Kidney tubule cell (primary cell): ENCODE results near the gene TRRAP.
"Not testable (repeated sequence)": the region's sequence is repeated elsewhere in the genome, so short reads cannot be mapped to it uniquely, and the experiment has no call there.

Experiments used
- DNase-seq: peaks from one replicate; pipeline ENCODE4 v3.0.0-alpha.2; 2018; ENCODE audit warnings: low spot score

The TRRAP gene

GRCh38 chr7:98866351-98866750 lies 12.0 kb upstream of the TRRAP start:
- no peak for DNase-seq

GRCh38 chr7:98866765-98867164 lies 11.6 kb upstream of the TRRAP start:
- DNase-seq, result no peak

GRCh38 chr7:98868450-98868849 lies 9.9 kb upstream of the TRRAP start:
- DNase-seq, result no peak

GRCh38 chr7:98869027-98869596 lies 9.2 kb upstream of the TRRAP start:
- no peak for DNase-seq

GRCh38 chr7:98869597-98870120 lies 8.7 kb upstream of the TRRAP start, which contains the start of gene TMEM130:
Gene TMEM130, minus strand, starts transcription at chr7:98870014. Its CDS starts 153 bp downstream, at chr7:98869861.
- DNase-seq, result no peak

GRCh38 chr7:98870121-98870651 lies 8.1 kb upstream of the TRRAP start:
- peak; percentile 52 for DNase-seq

GRCh38 chr7:98870807-98871491 lies 7.4 kb upstream of the TRRAP start:
- no peak for DNase-seq

GRCh38 chr7:98872328-98872924 lies 5.9 kb upstream of the TRRAP start:
- peak; percentile 30 for DNase-seq

GRCh38 chr7:98873610-98874009 lies 4.7 kb upstream of the TRRAP start:
- not testable (repeated sequence) for DNase-seq

GRCh38 chr7:98874942-98875341 lies 3.4 kb upstream of the TRRAP start:
- no peak for DNase-seq

- DNase-seq, result no peak
Observed at GRCh38 chr7:98875501-98875900, 2.8 kb upstream of the TRRAP start.

- no peak for DNase-seq
Observed at GRCh38 chr7:98877146-98877545, 1.2 kb upstream of the TRRAP start.

GRCh38 chr7:98877692-98878364 lies 504 bp upstream of the TRRAP start:
- DNase-seq, result no peak

GRCh38 chr7:98879198-98879978 lies 1.1 kb downstream of the TRRAP start:
- DNase-seq, result peak; percentile 79

GRCh38 chr7:98879979-98880315 lies 1.6 kb downstream of the TRRAP start:
- DNase-seq, result no peak

GRCh38 chr7:98880485-98880884 lies 2.2 kb downstream of the TRRAP start:
- DNase-seq, result no peak

GRCh38 chr7:98881561-98882315 lies 3.4 kb downstream of the TRRAP start:
- no peak for DNase-seq

GRCh38 chr7:98884416-98884815 lies 6.1 kb downstream of the TRRAP start:
- no peak for DNase-seq

GRCh38 chr7:98887038-98887437 lies 8.7 kb downstream of the TRRAP start:
- DNase-seq, result no peak

GRCh38 chr7:98892609-98893008 lies 14.3 kb downstream of the TRRAP start:
- DNase-seq, result no peak

- DNase-seq, result no peak
Observed at GRCh38 chr7:98899816-98900215, 21.5 kb downstream of the TRRAP start.
